Skeletal muscle satellite cell (primary cell): ENCODE results near the gene PRR35.

ENCODE experiments used
- H3K27me3 ChIP-seq: 2 replicates; pipeline ENCODE4 v1.7.0; 2013; ENCODE audit warnings: low read length; ENCODE audit not compliant: control insufficient read depth, insufficient read depth
- H3K36me3 ChIP-seq: 2 replicates; pipeline ENCODE4 v1.7.0; 2013; ENCODE audit warnings: mild to moderate bottlenecking, control low read depth, low read length; ENCODE audit not compliant: insufficient read depth
- H3K4me1 ChIP-seq: 2 replicates; pipeline ENCODE4 v1.7.0; 2013; ENCODE audit warnings: low read length; ENCODE audit not compliant: control insufficient read depth, insufficient read depth
- H3K4me2 ChIP-seq: 2 replicates; pipeline ENCODE4 v1.7.0; 2013; ENCODE audit warnings: mild to moderate bottlenecking, low read length
- H3K4me3 ChIP-seq: 2 replicates; pipeline ENCODE4 v1.7.0; 2013; ENCODE audit warnings: low read length
- H3K9ac ChIP-seq: 2 replicates; pipeline ENCODE4 v1.7.0; 2013; ENCODE audit warnings: mild to moderate bottlenecking, low read depth, low read length, moderate library complexity
- H3K9me3 ChIP-seq: replicated peaks from 2 replicates; pipeline ENCODE4 v1.7.0; 2013; ENCODE audit warnings: mild to moderate bottlenecking, control low read depth, low read length

PRR35 gene

GRCh38 chr16:598823-599739, 38.9 kb downstream of the PRR35 start:
- H3K9ac ChIP-seq = no peak overlapping the region
- peaks cover 5% of the 10 kb centered on the region for H3K36me3 ChIP-seq
- no peaks in the 10 kb centered on the region for H3K4me1 ChIP-seq

GRCh38 chr16:600781-601180, 40.6 kb downstream of the PRR35 start:
- H3K4me3 ChIP-seq = no peak overlapping the region

More at GRCh38 chr16:598823-599739, 38.9 kb downstream of the PRR35 start:
- no peaks in the 10 kb centered on the region for H3K27me3 ChIP-seq
- H3K4me2 ChIP-seq = no peak overlapping the region
- H3K4me3 ChIP-seq = no peak overlapping the region
- no peaks in the 10 kb centered on the region for H3K9me3 ChIP-seq

GRCh38 chr16:603933-604332, 43.7 kb downstream of the PRR35 start:
- no peak overlapping the region for H3K4me3 ChIP-seq
- H3K27me3 ChIP-seq = no peaks in the 10 kb centered on the region
- peaks cover 3% of the 10 kb centered on the region for H3K36me3 ChIP-seq
- no peak overlapping the region for H3K4me2 ChIP-seq
- no peaks in the 10 kb centered on the region for H3K9me3 ChIP-seq
- no peak overlapping the region for H3K9ac ChIP-seq
- H3K4me1 ChIP-seq = no peaks in the 10 kb centered on the region

More at GRCh38 chr16:600781-601180, 40.6 kb downstream of the PRR35 start:
- Histone ChIP-seq H3K36me3 (peaks cover 5% of the 10 kb centered on the region), H3K27me3 (no peaks in the 10 kb centered on the region), H3K9me3 (no peaks in the 10 kb centered on the region), H3K4me2 (no peak overlapping the region), H3K4me1 (no peaks in the 10 kb centered on the region), H3K9ac (no peak overlapping the region)

- H3K36me3 ChIP-seq = no peaks in the 10 kb centered on the region
- no peak overlapping the region for H3K4me3 ChIP-seq
- no peak overlapping the region for H3K4me2 ChIP-seq
- H3K9me3 ChIP-seq = no peaks in the 10 kb centered on the region
- H3K4me1 ChIP-seq = no peaks in the 10 kb centered on the region
- H3K9ac ChIP-seq = no peak overlapping the region
- H3K27me3 ChIP-seq = no peaks in the 10 kb centered on the region
Observed at GRCh38 chr16:606656-607307, 46.6 kb downstream of the PRR35 start.

- Histone ChIP-seq H3K27me3 (no peaks in the 10 kb centered on the region), H3K4me3 (no peak overlapping the region), H3K4me2 (no peak overlapping the region), H3K9ac (no peak overlapping the region), H3K4me1 (no peaks in the 10 kb centered on the region), H3K9me3 (no peaks in the 10 kb centered on the region), H3K36me3 (no peaks in the 10 kb centered on the region)
Observed at GRCh38 chr16:608019-608418, 47.8 kb downstream of the PRR35 start.

GRCh38 chr16:609316-609715, 49.1 kb downstream of the PRR35 start:
- H3K9me3 ChIP-seq = no peaks in the 10 kb centered on the region
- no peaks in the 10 kb centered on the region for H3K36me3 ChIP-seq
- no peak overlapping the region for H3K4me3 ChIP-seq
- H3K4me2 ChIP-seq = no peak overlapping the region
- H3K27me3 ChIP-seq = no peaks in the 10 kb centered on the region
- no peaks in the 10 kb centered on the region for H3K4me1 ChIP-seq
- no peak overlapping the region for H3K9ac ChIP-seq

GRCh38 chr16:609984-610383, 49.8 kb downstream of the PRR35 start:
- Histone ChIP-seq H3K9ac (no peak overlapping the region), H3K36me3 (no peaks in the 10 kb centered on the region), H3K27me3 (no peaks in the 10 kb centered on the region), H3K9me3 (no peaks in the 10 kb centered on the region), H3K4me1 (no peaks in the 10 kb centered on the region), H3K4me2 (no peak overlapping the region), H3K4me3 (no peak overlapping the region)

- Histone ChIP-seq H3K27me3 (no peaks in the 10 kb centered on the region), H3K36me3 (no peaks in the 10 kb centered on the region), H3K9ac (no peak overlapping the region), H3K4me2 (no peak overlapping the region), H3K4me1 (no peaks in the 10 kb centered on the region), H3K4me3 (no peak overlapping the region), H3K9me3 (no peaks in the 10 kb centered on the region)
Observed at GRCh38 chr16:610513-611381, 50.6 kb downstream of the PRR35 start.

GRCh38 chr16:615122-615521, 54.9 kb downstream of the PRR35 start:
- Histone ChIP-seq H3K9ac (no peak overlapping the region), H3K4me2 (no peak overlapping the region), H3K4me3 (no peak overlapping the region), H3K9me3 (no peaks in the 10 kb centered on the region), H3K27me3 (no peaks in the 10 kb centered on the region), H3K36me3 (no peaks in the 10 kb centered on the region), H3K4me1 (no peaks in the 10 kb centered on the region)
